Fibroblast of lung (primary cell): ENCODE measurements around the gene SH3BGRL3. TPM values are rescaled to one million over a fixed set of nuclear protein-coding genes. Genes with fewer than 3 reads are reported as not detected.
"Not testable (repeated sequence)": the region's sequence is repeated elsewhere in the genome, so short reads cannot be mapped to it uniquely, and the experiment has no call there.

ENCODE experiments used
- DNase-seq, 2 donors: peaks; one replicate each; pipeline versions ENCODE4 v3.0.0 to v3.0.0-alpha.2; 2010; ENCODE audit warnings: low read depth in 2 of 2
- H2AFZ ChIP-seq: 2 replicates; pipeline ENCODE4 v1.5.1; 2012; ENCODE audit warnings: low read length, control low read depth, inconsistent platforms
- H3K27ac ChIP-seq: 2 replicates; pipeline ENCODE4 v1.5.1; 2011; ENCODE audit warnings: low read length, control low read depth; ENCODE audit not compliant: insufficient read depth
- H3K27me3 ChIP-seq: 2 replicates; pipeline ENCODE4 v1.5.1; 2011; ENCODE audit warnings: mild to moderate bottlenecking, low read length; ENCODE audit not compliant: control insufficient read depth, insufficient read depth
- H3K36me3 ChIP-seq: 2 replicates; pipeline ENCODE4 v1.5.1; 2011; ENCODE audit warnings: low read length; ENCODE audit not compliant: control insufficient read depth, insufficient read depth
- H3K4me1 ChIP-seq: 2 replicates; pipeline ENCODE4 v1.5.1; 2011; ENCODE audit warnings: low read length; ENCODE audit not compliant: control insufficient read depth, insufficient read depth; ENCODE audit errors: extremely low read depth
- H3K4me2 ChIP-seq: 2 replicates; pipeline ENCODE4 v1.5.1; 2011; ENCODE audit warnings: low read length, control low read depth; ENCODE audit not compliant: insufficient read depth; ENCODE audit errors: extremely low read depth
- H3K4me3 ChIP-seq, 4 experiments: fragments of 200-600 bp in 1 of 4; sonication (generic) in 1 of 4; replicated peaks in 1 of 4; 2 replicates each; pipeline ENCODE4 v1.5.1; 2011 to 2016; ENCODE audit warnings: low read length in 4 of 4, low read depth in 3 of 4, mild to moderate bottlenecking in 3 of 4, control low read depth in 2 of 4, inconsistent platforms in 1 of 4, mixed read lengths in 1 of 4; ENCODE audit not compliant: insufficient read depth in 1 of 4; ENCODE audit errors: control extremely low read depth in 1 of 4
- H3K79me2 ChIP-seq: 2 replicates; pipeline ENCODE4 v1.5.1; 2012; ENCODE audit warnings: mild to moderate bottlenecking, low read length, inconsistent platforms; ENCODE audit not compliant: control insufficient read depth, insufficient read depth
- H3K9ac ChIP-seq: 2 replicates; pipeline ENCODE4 v1.5.1; 2011; ENCODE audit warnings: mild to moderate bottlenecking, low read length, control low read depth; ENCODE audit not compliant: insufficient read depth
- H3K9me3 ChIP-seq: 2 replicates; pipeline ENCODE4 v1.5.1; 2012; ENCODE audit warnings: low read depth, low read length; ENCODE audit not compliant: control insufficient read depth, insufficient read depth
- H4K20me1 ChIP-seq: 2 replicates; pipeline ENCODE4 v1.5.1; 2011; ENCODE audit warnings: low read length; ENCODE audit not compliant: control insufficient read depth, insufficient read depth; ENCODE audit errors: extremely low read depth
- EZH2 ChIP-seq: IDR thresholded peaks from 2 replicates; pipeline ENCODE4 v1.5.1; 2012; ENCODE audit warnings: low read length, control low read depth, mild to moderate bottlenecking; ENCODE audit errors: missing control alignments
- polyA plus RNA-seq, 2 donors: library from polyadenylated mRNA; depleted of rRNA in 1 of 2; stranded (reverse) in 1 of 2; unstranded in 1 of 2; fragments of >200 nt; gene quantifications; 2 replicates each; pipeline ENCODE4 v1.2.1, GENCODE V29; 2011 to 2012; ENCODE audit warnings: missing spikeins in 1 of 2
- total RNA-seq: library from RNA; depleted of rRNA; stranded (reverse); fragments of >200 nt; gene quantifications from 2 replicates; pipeline ENCODE4 v1.2.1, GENCODE V29; 2014
- TF ChIP-seq, protein P1 (sequence below), 2 donors: IDR thresholded peaks in 1 of 2; conservative IDR thresholded peaks in 1 of 2; 1 replicate in 1 of 2; 2 replicates in 1 of 2; pipeline ENCODE4 v1.5.1; 2011 to 2012; ENCODE audit warnings: low read length in 2 of 2, control low read depth in 1 of 2, inconsistent platforms in 1 of 2, low read depth in 1 of 2, mild to moderate bottlenecking in 1 of 2

SH3BGRL3 gene
- total and polyA plus RNA-seq, 2 donors (not counting 1 experiment from before 2014, with no cell fraction given) = 39.6 to 200 TPM

DNA sequence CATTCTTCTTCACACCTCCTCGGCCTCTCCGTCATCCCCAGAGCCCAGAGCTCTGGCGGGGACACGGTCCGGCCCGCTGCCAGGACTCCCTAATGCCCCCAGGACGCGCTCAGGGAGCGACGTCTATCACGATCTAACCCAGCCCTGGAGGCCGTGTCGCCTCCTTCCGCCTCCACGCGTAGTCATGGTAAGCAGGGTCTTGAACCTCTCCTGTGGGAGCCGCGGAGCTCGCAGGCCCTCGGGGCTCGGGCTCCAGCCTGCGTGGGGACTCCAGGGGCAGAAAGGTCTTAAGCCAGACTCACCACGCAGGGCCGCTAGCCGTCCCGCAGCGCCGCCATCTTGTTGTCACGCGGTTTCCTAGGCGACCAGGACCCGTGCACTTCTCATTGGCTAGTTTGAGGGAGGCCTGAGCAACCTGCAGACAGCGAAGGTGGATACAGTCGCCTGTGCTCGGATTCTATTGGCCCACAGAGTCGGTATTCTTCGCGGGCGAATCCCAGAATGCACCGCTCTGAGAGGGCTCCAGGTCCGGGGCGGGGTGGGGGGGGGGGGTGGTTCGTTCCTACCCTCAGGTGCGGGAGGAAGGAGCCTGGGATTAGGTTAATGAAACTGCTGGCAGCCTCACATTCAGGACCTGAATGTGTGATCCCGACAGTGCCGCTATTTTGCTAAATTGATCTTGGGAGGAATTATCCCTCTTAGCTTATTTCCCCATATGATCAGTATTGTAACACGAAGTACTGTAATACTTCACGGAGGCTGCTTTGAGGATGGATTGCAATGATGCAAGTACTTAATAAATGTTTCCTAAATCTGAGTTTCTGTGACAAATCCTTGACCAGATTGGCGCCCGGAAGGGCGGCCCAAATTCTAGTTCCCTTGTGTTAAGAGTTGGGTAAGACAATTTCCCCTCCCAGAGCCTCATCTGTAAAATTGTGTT lies 26.7 kb downstream of the SH3BGRL3 start, which contains the start of gene UBXN11:
Gene UBXN11, minus strand, starts transcription at position 347 of the 940 bp plus-strand sequence. CDS start 3,753 bp downstream, outside the sequence.
- H3K4me2 ChIP-seq = peak within 1 kb of the TSS; percentile 81
- TF ChIP-seq EZH2 = no peak
- TF ChIP-seq, protein P1, sequence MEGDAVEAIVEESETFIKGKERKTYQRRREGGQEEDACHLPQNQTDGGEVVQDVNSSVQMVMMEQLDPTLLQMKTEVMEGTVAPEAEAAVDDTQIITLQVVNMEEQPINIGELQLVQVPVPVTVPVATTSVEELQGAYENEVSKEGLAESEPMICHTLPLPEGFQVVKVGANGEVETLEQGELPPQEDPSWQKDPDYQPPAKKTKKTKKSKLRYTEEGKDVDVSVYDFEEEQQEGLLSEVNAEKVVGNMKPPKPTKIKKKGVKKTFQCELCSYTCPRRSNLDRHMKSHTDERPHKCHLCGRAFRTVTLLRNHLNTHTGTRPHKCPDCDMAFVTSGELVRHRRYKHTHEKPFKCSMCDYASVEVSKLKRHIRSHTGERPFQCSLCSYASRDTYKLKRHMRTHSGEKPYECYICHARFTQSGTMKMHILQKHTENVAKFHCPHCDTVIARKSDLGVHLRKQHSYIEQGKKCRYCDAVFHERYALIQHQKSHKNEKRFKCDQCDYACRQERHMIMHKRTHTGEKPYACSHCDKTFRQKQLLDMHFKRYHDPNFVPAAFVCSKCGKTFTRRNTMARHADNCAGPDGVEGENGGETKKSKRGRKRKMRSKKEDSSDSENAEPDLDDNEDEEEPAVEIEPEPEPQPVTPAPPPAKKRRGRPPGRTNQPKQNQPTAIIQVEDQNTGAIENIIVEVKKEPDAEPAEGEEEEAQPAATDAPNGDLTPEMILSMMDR (conservative IDR thresholded peaks at IDR 0.05 in 1 of 2, IDR thresholded peaks at IDR 0.05 in 1 of 2; ENCODE audit: low read depth in 1 of 2, low read length in 2 of 2) = no peak
- peaks cover 13% of the 10 kb centered on the region for H3K4me1 ChIP-seq
- H3K79me2 ChIP-seq = no peaks in the 10 kb centered on the region
- peak within 1 kb of the TSS; percentile 58 to 88 (median 74) for H3K4me3 ChIP-seq
- peak within 1 kb of the TSS; percentile 84 for H3K9ac ChIP-seq
- peak within 1 kb of the TSS; percentile 87 for H3K27ac ChIP-seq
- H3K9me3 ChIP-seq = no peaks in the 10 kb centered on the region
- DNase-seq = peak; percentile 93 to 95
- H3K27me3 ChIP-seq = no peaks in the 10 kb centered on the region
- H3K36me3 ChIP-seq = no peaks in the 10 kb centered on the region
- peak within 1 kb of the TSS; percentile 89 for H2AFZ ChIP-seq
- H4K20me1 ChIP-seq = no peaks in the 10 kb centered on the region

DNA sequence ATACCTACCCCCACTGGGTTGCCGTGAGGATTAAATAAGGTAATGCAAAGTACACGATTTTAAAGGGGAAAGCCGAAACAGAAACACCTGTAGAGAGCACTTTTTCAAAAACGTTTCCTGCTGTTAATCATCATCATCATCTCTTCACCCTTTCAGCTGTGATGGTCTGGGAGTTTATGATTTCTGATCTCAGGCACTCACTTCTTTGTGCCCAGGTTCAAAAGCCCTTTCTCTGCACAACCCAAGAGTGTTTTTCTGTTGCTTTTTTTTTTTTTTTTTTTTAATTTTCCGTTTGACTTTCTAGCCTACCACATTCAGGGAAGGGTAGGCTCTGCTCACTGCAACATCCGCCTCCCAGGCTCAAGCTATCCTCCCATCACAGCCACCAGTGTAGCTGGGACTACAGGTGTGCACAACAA lies 27.5 kb downstream of the SH3BGRL3 start:
- no peak overlapping the region for H3K4me3 ChIP-seq
- no peak overlapping the region for H2AFZ ChIP-seq
- no peaks in the 10 kb centered on the region for H3K79me2 ChIP-seq
- peaks cover 9% of the 10 kb centered on the region for H3K4me1 ChIP-seq
- H4K20me1 ChIP-seq = no peaks in the 10 kb centered on the region
- H3K9me3 ChIP-seq = no peaks in the 10 kb centered on the region
- TF ChIP-seq EZH2 = no peak
- TF ChIP-seq, protein P1 (conservative IDR thresholded peaks at IDR 0.05 in 1 of 2, IDR thresholded peaks at IDR 0.05 in 1 of 2; ENCODE audit: low read depth in 1 of 2, low read length in 2 of 2) = no peak
- no peak overlapping the region for H3K9ac ChIP-seq
- H3K36me3 ChIP-seq = no peaks in the 10 kb centered on the region
- H3K27ac ChIP-seq = no peak overlapping the region
- H3K4me2 ChIP-seq = no peak overlapping the region
- DNase-seq = no peak
- H3K27me3 ChIP-seq = no peaks in the 10 kb centered on the region

DNA sequence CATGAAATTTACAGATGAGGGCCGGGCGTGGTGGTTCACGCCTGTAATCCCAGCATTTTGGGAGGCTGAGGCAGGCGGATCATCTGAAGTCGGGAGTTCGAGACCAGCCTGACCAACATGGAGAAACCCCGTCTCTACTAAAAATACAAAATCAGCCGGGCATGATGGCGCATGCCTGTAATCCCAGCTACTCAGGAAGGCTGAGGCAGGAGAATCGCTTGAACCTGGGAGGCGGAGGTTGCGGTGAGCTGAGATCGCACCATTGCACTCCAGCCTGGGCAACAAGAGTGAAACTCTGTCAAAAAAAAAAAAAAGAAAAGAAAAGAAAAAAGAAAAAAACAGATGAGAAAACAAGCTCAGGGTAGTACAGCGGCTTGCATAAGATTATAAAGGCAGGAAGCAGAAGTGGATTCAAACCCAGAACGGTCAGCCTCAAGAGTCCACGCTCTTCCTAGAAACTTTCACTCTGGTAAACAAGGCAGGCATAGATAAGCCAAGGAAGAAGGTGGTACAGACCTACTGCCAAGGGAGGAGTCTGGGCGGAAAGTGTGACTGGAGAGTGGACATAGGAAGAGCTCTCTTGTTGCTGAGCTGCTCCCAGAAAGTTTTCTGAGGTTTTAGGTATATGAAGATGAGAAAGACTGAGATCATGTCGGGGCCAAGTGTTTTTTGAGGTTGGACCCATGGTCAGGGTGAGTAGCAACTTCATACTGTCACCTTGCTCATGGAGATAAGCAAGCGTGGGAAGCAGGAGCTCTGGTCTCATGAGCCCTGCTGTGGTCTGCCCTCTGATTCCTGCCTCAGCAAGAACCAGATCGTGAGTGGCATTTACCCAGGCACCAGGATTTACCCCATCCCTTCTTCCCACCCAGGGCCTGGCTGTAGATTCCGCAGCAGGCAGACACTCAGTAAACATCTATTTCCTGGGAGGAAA lies 28.3 kb downstream of the SH3BGRL3 start:
- H3K9me3 ChIP-seq, H3K27ac ChIP-seq, H3K79me2 ChIP-seq, H3K27me3 ChIP-seq, H2AFZ ChIP-seq, H3K9ac ChIP-seq, DNase-seq, H3K4me3 ChIP-seq, H3K4me2 ChIP-seq, H3K4me1 ChIP-seq, H3K36me3 ChIP-seq, H4K20me1 ChIP-seq: not testable (repeated sequence)
